Common myeloid progenitor, CD34-positive (primary cell): Measurements from ENCODE around the gene CADPS2.
A peak's percentile ranks its signal among the peaks of the same experiment; 100 is the strongest.

ENCODE experiments used
- CTCF ChIA-PET: fragments of 350-600 bp; sonication (Branson Sonifier 250); formaldehyde crosslinking; loops from one replicate; lab custom pipeline; 2021; ENCODE audit warnings: antibody characterized with exemption; lab: Charles Lee
- POLR2A ChIA-PET: fragments of 350-600 bp; sonication (Branson Sonifier 250); formaldehyde crosslinking; loops from one replicate; lab custom pipeline; 2021; ENCODE audit warnings: antibody characterized with exemption; lab: Charles Lee
- DNase-seq, 3 donors: peaks; one replicate each; pipeline versions ENCODE4 v3.0.0 to v3.0.0-alpha.2; 2013
- H3K27ac ChIP-seq, 2 experiments: 1 replicate in 1 of 2; 2 replicates in 1 of 2; pipeline ENCODE4 v1.7.0; 2013; ENCODE audit warnings: inconsistent platforms in 2 of 2, low read length in 2 of 2, mild to moderate bottlenecking in 2 of 2, low read depth in 1 of 2, moderate library complexity in 1 of 2; ENCODE audit not compliant: severe bottlenecking in 2 of 2, insufficient read depth in 1 of 2, poor library complexity in 1 of 2
- H3K27me3 ChIP-seq, 5 experiments: replicated peaks in 2 of 5; 1 replicate in 3 of 5; 2 replicates in 2 of 5; pipeline versions ENCODE4 v1.6.1 to v1.7.0; 2013; ENCODE audit warnings: low read length in 4 of 5, mild to moderate bottlenecking in 2 of 5, moderate library complexity in 2 of 5, inconsistent platforms in 1 of 5; ENCODE audit not compliant: insufficient read depth in 5 of 5, control insufficient read depth in 4 of 5
- H3K36me3 ChIP-seq, 4 experiments: 1 replicate in 2 of 4; 2 replicates in 2 of 4; pipeline versions ENCODE4 v1.6.1 to v1.7.0; 2013; ENCODE audit warnings: low read length in 3 of 4, control low read depth in 1 of 4, mild to moderate bottlenecking in 1 of 4; ENCODE audit not compliant: control insufficient read depth in 4 of 4, insufficient read depth in 4 of 4
- H3K4me1 ChIP-seq, 4 experiments: 1 replicate in 3 of 4; 2 replicates in 1 of 4; pipeline versions ENCODE4 v1.6.1 to v1.7.1; 2013; ENCODE audit warnings: low read length in 3 of 4, mild to moderate bottlenecking in 3 of 4, control low read depth in 1 of 4, inconsistent platforms in 1 of 4, moderate library complexity in 1 of 4; ENCODE audit not compliant: control insufficient read depth in 4 of 4, insufficient read depth in 4 of 4; ENCODE audit errors: control extremely low read depth in 1 of 4
- H3K4me3 ChIP-seq, 7 experiments: 1 replicate in 4 of 7; 2 replicates in 3 of 7; pipeline versions ENCODE4 v1.5.1 to v1.7.0; 2013; ENCODE audit warnings: mild to moderate bottlenecking in 7 of 7, low read length in 6 of 7, moderate library complexity in 6 of 7, inconsistent platforms in 2 of 7, low read depth in 2 of 7, control low read depth in 1 of 7; ENCODE audit not compliant: insufficient read depth in 4 of 7, control insufficient read depth in 1 of 7; ENCODE audit errors: extremely low read depth in 1 of 7
- H3K9me3 ChIP-seq, 5 experiments: 1 replicate in 4 of 5; 2 replicates in 1 of 5; pipeline versions ENCODE4 v1.6.1 to v1.7.1; 2013; ENCODE audit warnings: low read length in 4 of 5, mild to moderate bottlenecking in 2 of 5, inconsistent platforms in 1 of 5, low read depth in 1 of 5, moderate library complexity in 1 of 5; ENCODE audit not compliant: control insufficient read depth in 4 of 5, insufficient read depth in 2 of 5; ENCODE audit errors: control extremely low read depth in 1 of 5
- WGBS: methylation state at CpG from one replicate; pipeline ENCODE4 v1.1.5; 2013; ENCODE audit not compliant: insufficient coverage; 5-methylcytosine and 5-hydroxymethylcytosine counted together

The CADPS2 gene

DNA sequence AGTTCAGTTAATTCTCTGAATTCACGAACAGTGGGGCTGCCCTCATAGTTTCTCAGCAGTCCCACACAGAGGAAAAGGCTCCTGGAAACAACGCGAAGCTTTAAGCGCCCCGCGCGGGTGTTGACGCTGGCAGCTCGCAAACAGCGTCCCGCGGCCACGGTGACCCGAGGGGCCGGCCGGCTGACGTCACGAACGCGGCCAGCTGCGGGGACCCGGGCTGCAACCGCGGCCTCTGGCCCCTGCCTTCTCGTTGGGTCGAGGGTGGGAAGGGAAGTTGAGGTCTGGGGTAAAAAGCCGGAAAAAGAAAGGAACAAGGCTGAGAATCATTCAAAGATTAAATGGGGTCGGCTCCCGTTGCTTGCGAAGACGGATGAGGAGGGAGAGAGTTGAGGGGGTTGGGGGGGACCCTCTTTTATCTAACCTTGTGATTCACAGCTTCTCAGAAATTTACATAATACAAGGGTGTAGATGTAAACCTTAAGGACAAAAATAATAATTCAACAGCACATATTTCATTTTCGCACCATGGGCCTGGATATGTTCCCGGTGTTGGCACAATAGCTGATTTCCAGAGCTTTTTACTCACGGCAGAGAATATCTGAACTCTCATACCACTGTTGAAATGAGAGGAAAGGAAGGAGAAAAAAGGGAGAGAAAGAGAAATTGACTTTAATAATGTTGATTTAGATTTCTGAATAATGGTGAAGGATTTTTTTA is 574.4 kb downstream of the CADPS2 start:
- no peak overlapping the region for H3K4me3 ChIP-seq
- peaks cover 0 to 4% (median 2%) of the 10 kb centered on the region in 5 experiments for H3K9me3 ChIP-seq
- peaks cover 47 to 100% (median 71%) of the 10 kb centered on the region in 5 experiments for H3K27me3 ChIP-seq
- 1% methylated on average over 20 of the region's 34 CpGs for WGBS
- H3K4me1 ChIP-seq, result peaks cover 0 to 16% (median 5%) of the 10 kb centered on the region in 4 experiments
- H3K27ac ChIP-seq, result no peak overlapping the region
- DNase-seq, result peak in 1 of 3 donors; percentile 12
- H3K36me3 ChIP-seq, result no peaks in the 10 kb centered on the region
- POLR2A ChIA-PET, result interaction anchor here (0.6 kb wide), 1 partner anchor 14 kb away, joined by 9 read pairs; no protein-coding TSS in a partner anchor
- CTCF ChIA-PET, result no interaction called here

DNA sequence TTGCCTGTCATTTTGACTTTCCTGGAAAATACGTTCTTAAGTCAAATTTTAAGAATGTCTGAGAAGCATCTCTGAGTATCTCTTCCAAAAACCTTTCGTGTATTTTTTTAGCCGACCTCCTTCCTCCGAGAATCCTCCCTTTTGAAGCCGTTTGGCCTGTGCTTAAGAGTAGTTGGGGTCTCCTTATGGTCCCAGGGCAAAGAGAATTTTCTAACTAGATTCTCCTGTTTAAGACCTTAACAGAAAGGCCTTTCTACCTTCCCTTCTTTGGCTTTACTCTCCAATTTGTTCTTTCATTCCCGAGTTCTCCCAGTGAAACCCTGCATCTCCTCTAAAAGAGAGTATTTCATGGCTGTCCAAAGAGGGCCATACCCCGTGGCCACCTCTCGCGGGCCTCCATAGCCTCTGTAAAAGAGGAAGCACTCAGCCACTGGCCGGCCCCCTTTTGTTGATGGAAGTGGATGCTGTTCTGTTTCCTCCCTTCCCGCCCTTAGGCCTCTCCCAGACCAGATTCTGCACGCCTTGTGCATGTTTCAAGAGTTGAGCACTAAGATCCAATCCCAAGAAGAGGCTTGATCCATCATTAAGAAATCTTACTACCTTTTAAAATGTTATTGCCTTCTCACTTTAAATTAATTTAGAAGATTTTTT is 575.1 kb downstream of the CADPS2 start:
- Histone ChIP-seq H3K4me1 (peaks cover 0 to 13% (median 6%) of the 10 kb centered on the region in 4 experiments), H3K27me3 (peaks cover 47 to 100% (median 76%) of the 10 kb centered on the region in 5 experiments), H3K4me3 (peak overlapping the region in 2 of 7 experiments; percentile 39 to 60), H3K9me3 (peaks cover 0 to 4% (median 2%) of the 10 kb centered on the region in 5 experiments), H3K27ac (no peak overlapping the region), H3K36me3 (no peaks in the 10 kb centered on the region)
- POLR2A ChIA-PET, result interaction anchor here (0.6 kb wide), 1 partner anchor 15 kb away, joined by 9 read pairs; no protein-coding TSS in a partner anchor
- DNase-seq, result peak in 2 of 3 donors; percentile 30 to 45
- WGBS, result 2% methylated on average over 7 of the region's 12 CpGs
- CTCF ChIA-PET, result no interaction called here

DNA sequence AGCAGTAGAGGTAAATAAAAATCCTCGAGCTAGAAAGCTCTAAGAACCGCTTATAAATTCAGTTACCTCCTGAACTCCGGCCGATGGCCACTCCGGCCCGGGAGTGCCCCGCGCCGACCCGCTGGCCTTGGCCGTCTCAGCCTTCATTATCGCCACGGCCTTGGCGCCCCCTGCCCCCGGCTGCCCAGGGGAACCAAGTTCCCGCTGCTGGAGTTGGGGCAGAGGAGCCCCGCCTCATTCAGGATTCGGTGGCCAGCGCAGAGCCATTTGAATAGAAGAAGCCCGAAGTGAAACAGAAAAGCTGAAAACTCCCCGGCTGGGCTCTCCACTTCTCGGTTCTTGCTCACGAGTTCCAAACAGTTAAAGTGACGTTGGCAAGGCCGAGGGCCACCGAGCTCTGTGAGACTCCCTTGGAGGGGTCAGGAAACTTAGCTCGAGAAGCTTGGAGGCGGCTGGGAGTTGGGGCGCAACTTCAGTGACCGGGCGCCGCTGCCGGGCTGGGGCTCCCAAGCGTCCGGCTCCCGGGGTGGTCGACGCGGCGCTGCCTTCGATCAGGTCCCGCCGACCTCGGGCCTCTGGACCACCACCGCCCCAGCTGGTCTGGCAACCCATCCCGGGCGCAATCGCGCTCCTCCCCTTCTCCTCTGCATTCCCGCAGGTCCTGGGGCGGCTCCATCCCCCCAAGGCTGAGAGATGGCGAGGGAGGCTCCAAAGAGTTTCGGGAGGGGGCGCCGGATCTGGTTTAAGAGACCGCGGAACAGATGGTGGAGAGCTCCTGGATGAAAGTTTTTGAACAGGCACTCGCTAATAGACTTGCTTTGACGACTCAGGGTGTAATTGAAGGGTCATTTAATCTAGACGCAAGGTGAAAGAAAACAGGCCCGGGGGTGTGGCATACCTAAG is 575.9 kb downstream of the CADPS2 start:
- POLR2A ChIA-PET, result interaction anchor here (0.6 kb wide), 1 partner anchor 10 kb away, joined by 3 read pairs; no protein-coding TSS in a partner anchor
- peaks cover 0 to 4% (median 2%) of the 10 kb centered on the region in 5 experiments for H3K9me3 ChIP-seq
- WGBS, result 2% methylated on average over 56 of the region's 61 CpGs
- H3K4me1 ChIP-seq, result peaks cover 0 to 20% (median 10%) of the 10 kb centered on the region in 4 experiments
- no peaks in the 10 kb centered on the region for H3K36me3 ChIP-seq
- peak overlapping the region in 6 of 7 experiments; percentile 25 to 60 (median 42) for H3K4me3 ChIP-seq
- peak; percentile 25 to 69 (median 68) for DNase-seq
- peaks cover 47 to 100% (median 71%) of the 10 kb centered on the region in 5 experiments for H3K27me3 ChIP-seq
- CTCF ChIA-PET, result interaction anchor here (1.1 kb wide), 1 partner anchor 10 kb away, joined by 3 read pairs; no protein-coding TSS in a partner anchor
- no peak overlapping the region for H3K27ac ChIP-seq

DNA sequence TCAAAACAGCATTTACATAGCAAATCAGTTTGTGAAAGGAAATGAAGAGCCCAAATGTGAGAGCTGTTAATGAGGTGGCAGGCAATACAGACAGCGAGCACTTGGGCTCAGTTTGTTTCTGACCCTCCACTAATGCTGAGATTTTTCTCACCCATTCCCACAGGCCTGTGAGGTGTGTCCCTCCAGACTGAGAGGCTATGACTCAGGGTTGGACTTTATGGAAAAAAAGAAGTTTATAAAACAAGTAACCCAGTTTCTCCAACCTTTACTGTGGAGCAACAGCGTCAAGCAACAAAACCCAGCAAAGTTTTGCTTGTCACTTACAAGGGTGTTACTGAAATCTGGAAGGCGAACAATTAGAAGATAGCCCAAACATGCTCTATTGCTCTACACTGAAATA is 576.8 kb downstream of the CADPS2 start:
- peaks cover 0 to 27% (median 10%) of the 10 kb centered on the region in 4 experiments for H3K4me1 ChIP-seq
- DNase-seq, result peak in 1 of 3 donors; percentile 4
- H3K27ac ChIP-seq, result no peak overlapping the region
- H3K27me3 ChIP-seq, result peaks cover 46 to 100% (median 64%) of the 10 kb centered on the region in 5 experiments
- no peaks in the 10 kb centered on the region for H3K36me3 ChIP-seq
- H3K9me3 ChIP-seq, result peaks cover 0 to 4% (median 2%) of the 10 kb centered on the region in 5 experiments
- ChIA-PET CTCF (interaction anchor here (1.1 kb wide), 1 partner anchor 9 kb away, joined by 3 read pairs; no protein-coding TSS in a partner anchor), POLR2A (no interaction called here)
- H3K4me3 ChIP-seq, result no peak overlapping the region
- 23% methylated on average over 3 of the region's 3 CpGs for WGBS

DNA sequence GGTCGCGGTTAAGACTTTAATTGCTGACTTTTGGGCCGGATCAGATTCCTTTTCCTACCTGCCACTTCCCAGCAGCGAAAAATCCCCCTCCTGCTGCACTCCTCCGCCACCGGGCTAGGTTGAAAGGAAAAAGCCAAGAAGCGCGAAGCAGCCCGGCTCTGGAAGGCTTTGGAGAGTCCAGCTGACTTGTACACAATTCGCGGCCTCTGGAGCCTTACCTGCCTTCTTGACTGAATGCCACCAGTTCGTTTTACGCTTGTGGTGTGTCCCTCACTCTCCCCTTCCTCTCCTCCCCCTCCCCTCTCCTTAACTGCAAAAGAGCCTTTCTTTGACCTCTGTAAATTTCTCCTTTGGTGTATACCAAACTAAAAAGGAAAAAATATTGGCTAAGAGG is 579.0 kb downstream of the CADPS2 start:
- POLR2A ChIA-PET, result no interaction called here
- no peaks in the 10 kb centered on the region for H3K36me3 ChIP-seq
- DNase-seq, result peak in 1 of 3 donors; percentile 6
- peaks cover 38 to 100% (median 61%) of the 10 kb centered on the region in 5 experiments for H3K27me3 ChIP-seq
- 13% methylated on average over 8 of the region's 13 CpGs for WGBS
- no peak overlapping the region for H3K27ac ChIP-seq
- peaks cover 0 to 7% (median 0%) of the 10 kb centered on the region in 5 experiments for H3K9me3 ChIP-seq
- no peak overlapping the region for H3K4me3 ChIP-seq
- H3K4me1 ChIP-seq, result peaks cover 0 to 36% (median 14%) of the 10 kb centered on the region in 4 experiments
- CTCF ChIA-PET, result no interaction called here
